GM12875 (cell line): ENCODE measurements around the gene FSTL4.

Experiments used
- H3K4me3 ChIP-seq: one replicate; pipeline ENCODE4 v1.5.1; 2011; ENCODE audit warnings: low read depth, low read length, control low read depth
- TF ChIP-seq, protein P1 (sequence below): IDR thresholded peaks from 2 replicates; pipeline ENCODE4 v1.5.1; 2011; ENCODE audit warnings: low read depth, mild to moderate bottlenecking, control low read depth, inconsistent platforms, low read length, moderate library complexity, borderline replicate concordance; ENCODE audit not compliant: insufficient read depth

The FSTL4 gene

DNA sequence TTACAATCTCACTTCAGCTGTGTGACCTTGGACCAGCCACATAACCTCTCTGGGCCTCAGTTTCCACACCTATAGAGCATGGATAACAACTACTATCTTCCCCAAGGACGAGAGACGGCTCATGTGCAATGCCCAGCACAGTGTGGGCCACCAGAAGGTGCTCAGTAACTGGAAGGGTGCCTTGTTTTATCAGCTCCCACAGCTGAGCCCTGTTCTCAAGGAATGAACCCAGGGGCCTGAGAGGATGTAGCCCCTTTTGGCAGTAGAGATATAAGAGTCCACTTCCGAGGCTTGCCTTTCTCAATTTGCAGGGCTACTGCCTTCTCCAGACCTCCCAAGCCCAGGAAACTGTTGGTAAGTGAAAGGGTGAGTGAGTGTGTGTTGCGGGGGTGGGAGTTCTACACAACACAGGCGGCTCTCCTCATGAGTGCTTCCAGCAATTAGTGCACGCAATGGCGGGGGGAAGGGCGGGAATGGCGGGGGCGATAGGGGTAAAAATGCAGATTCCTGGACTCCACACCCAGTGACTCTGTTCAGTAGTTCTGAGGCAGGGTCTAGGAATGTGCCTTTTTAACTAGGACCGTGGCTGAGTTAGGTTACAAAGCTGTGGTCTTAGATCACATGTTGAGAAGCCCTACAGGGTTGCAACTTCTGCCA lies 185.1 kb downstream of the FSTL4 start:
- TF ChIP-seq, protein P1, sequence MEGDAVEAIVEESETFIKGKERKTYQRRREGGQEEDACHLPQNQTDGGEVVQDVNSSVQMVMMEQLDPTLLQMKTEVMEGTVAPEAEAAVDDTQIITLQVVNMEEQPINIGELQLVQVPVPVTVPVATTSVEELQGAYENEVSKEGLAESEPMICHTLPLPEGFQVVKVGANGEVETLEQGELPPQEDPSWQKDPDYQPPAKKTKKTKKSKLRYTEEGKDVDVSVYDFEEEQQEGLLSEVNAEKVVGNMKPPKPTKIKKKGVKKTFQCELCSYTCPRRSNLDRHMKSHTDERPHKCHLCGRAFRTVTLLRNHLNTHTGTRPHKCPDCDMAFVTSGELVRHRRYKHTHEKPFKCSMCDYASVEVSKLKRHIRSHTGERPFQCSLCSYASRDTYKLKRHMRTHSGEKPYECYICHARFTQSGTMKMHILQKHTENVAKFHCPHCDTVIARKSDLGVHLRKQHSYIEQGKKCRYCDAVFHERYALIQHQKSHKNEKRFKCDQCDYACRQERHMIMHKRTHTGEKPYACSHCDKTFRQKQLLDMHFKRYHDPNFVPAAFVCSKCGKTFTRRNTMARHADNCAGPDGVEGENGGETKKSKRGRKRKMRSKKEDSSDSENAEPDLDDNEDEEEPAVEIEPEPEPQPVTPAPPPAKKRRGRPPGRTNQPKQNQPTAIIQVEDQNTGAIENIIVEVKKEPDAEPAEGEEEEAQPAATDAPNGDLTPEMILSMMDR = no peak
- H3K4me3 ChIP-seq = no peak overlapping the region

DNA sequence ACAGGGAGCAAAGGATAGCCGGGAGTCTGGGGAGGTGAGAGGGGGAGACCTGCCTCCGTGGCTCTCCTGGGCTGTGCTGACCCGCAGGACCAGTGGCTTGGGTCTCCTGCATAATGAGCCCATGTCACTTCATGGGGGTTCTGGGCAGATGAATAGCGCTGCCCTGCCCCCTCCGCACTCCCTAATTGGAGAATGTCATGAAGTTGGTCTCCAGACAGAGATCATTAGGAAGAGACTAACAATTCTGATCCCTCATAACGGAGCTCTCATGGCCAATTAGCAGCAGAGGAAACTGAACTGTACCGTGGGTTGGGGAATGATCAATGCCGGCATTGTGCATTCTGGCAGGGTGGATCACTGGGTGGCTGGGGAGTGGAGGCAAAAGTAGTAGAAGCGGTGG lies 186.1 kb downstream of the FSTL4 start:
- TF ChIP-seq, protein P1 = no peak

DNA sequence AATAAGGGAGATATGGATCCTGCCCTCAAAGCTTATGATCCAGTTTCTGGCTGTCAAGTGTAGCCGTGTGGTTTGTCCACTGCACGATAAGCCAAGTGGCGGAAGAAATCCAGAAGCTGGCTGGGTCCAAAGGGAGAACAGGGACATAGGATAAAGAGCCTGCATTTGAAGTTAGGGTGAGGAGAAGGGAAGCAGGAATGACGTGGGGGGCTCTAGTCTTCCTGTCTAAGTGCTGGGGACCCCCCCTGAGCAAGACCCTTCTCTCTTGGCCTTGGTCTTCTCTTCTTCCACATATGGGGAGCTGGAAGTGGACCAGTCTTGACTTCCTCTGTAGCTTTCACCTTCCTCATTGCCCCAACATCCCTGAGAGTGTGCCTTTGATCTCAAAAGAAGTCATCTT lies 186.6 kb downstream of the FSTL4 start:
- TF ChIP-seq, protein P1 = no peak
- H3K4me3 ChIP-seq = no peak overlapping the region

More for the DNA sequence above, 186.1 kb downstream of the FSTL4 start:
- no peak overlapping the region for H3K4me3 ChIP-seq

DNA sequence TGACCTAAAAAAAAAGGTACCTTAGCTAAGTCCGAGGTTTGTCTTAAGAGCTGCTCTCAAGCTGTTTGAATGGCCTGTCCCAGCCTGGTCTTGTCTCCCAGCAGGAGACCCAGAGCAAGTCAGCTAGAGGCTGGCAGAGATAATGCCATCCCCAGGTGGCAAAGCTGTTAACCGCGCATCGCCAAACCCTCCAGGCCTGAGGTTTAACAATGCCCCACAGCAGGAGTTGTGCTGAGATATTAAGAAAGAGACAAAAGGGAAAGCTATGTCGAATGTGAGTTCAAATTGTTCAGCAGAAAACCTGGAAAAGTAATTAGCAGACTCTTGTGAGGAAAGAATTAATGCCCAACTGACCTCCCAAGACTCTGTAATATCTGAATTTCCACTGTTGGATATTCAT lies 187.1 kb downstream of the FSTL4 start:
- H3K4me3 ChIP-seq = no peak overlapping the region

DNA sequence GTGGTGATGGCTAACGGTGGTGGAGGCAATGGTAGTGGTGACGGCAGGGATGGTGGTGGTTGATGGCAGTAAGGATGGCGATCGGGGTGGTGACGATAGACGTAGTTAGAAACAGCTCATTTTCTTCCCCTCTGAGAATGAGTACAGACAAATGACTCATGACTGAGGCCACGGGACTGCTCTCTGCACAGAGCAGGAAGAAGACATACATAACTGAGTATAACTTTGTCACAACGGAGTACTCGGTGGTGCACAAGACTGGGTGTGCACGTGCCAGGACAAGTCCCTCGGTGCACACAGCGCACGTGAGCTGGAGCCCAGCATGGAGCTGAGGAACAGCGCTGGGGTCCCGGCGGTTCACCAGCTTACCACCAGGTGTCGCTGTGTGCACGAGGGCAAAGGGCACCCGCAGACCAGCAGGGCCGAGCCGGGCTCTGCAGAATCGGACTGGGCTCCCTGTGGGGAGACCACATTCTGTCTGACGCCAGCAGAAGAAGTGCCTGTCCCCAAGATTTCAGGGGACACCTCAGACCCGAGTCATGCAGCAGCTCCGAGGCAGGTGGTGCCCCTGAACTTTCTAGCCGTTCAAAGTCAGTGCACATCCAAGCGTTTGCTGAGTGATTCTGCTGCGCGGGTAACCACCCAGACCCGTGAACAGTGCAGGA lies 188.6 kb downstream of the FSTL4 start:
- TF ChIP-seq, protein P1 = peak; percentile 95
- H3K4me3 ChIP-seq = no peak overlapping the region

More for the DNA sequence above, 187.1 kb downstream of the FSTL4 start:
- TF ChIP-seq, protein P1 = no peak

DNA sequence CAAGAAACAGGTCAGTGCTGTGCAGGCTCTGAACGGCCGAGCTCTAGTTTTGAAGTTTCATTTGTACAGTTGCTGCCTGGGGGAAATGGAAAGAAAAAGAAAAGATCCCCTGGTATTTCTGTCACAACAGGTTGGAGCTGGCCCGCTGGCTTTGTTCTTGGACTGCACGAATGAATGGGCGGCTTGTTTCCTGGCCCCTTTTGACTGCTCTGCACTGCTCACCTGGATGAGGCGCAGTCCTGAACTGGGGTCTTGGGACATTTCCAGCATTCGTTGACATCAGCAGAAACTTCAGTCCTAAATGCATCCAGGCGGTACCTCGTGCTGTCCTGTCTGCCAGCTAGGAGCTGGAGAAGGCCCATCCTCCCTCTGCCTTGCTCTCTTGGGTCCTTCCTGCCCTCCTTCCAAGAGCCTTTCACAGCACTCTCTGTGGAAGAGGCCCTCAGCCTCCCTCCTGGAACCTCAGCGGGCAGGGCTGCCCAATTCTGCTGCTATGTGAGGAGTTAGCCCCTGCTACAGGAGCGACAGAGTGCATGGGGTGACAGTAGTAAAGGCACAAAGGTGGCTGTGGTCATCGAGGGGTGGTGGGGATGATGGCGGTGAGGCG lies 189.2 kb downstream of the FSTL4 start:
- TF ChIP-seq, protein P1 = no peak
- no peak overlapping the region for H3K4me3 ChIP-seq
